Tibial nerve (tissue), 4 donors: ENCODE measurements around the gene LRCH4. TPM values are rescaled to one million over a fixed set of nuclear protein-coding genes. Genes with fewer than 3 reads are reported as not detected.

ENCODE experiments used
- DNase-seq, 2 donors: peaks; one replicate each; pipeline ENCODE4 v3.0.0-alpha.2; 2019; ENCODE audit warnings: low spot score in 2 of 2
- H3K27ac ChIP-seq, 4 donors: fragments of 200-600 bp; sonication (generic) in 3 of 4; one replicate each; pipeline ENCODE4 v1.5.1; 2017 to 2019; ENCODE audit warnings: mild to moderate bottlenecking in 1 of 4
- H3K27me3 ChIP-seq, 2 donors: fragments of 200-600 bp; sonication (generic) in 1 of 2; one replicate each; pipeline versions ENCODE4 v1.5.1 to v1.6.0; 2017 to 2019
- H3K36me3 ChIP-seq, 3 donors: fragments of 200-600 bp; sonication (generic); one replicate each; pipeline ENCODE4 v1.5.1; 2018 to 2019
- H3K4me1 ChIP-seq, 4 donors: fragments of 200-600 bp; sonication (generic) in 3 of 4; one replicate each; pipeline ENCODE4 v1.5.1; 2017 to 2019
- H3K4me3 ChIP-seq, 4 donors: fragments of 200-600 bp; sonication (generic) in 3 of 4; one replicate each; pipeline ENCODE4 v1.5.1; 2017 to 2019; ENCODE audit warnings: mild to moderate bottlenecking in 1 of 4, moderate library complexity in 1 of 4
- H3K9me3 ChIP-seq, 4 donors: fragments of 200-600 bp; sonication (generic) in 3 of 4; one replicate each; pipeline ENCODE4 v1.5.1; 2017 to 2019
- CTCF ChIP-seq, 5 experiments: fragments of 200-600 bp in 3 of 5; fragments of 450-650 bp in 2 of 5; sonication (generic) in 3 of 5; IDR thresholded peaks; one replicate each; pipeline ENCODE4 v1.5.1; 2016 to 2019; ENCODE audit warnings: antibody characterized with exemption in 5 of 5, mild to moderate bottlenecking in 3 of 5, moderate library complexity in 2 of 5
- EP300 ChIP-seq, 2 donors: sonication (generic); formaldehyde crosslinking; IDR thresholded peaks; one replicate each; pipeline ENCODE4 v1.6.1; 2017; ENCODE audit warnings: antibody characterized with exemption in 2 of 2, mild to moderate bottlenecking in 1 of 2
- POLR2A ChIP-seq, 2 donors: fragments of 450-650 bp; IDR thresholded peaks; one replicate each; pipeline ENCODE4 v1.6.1; 2017; ENCODE audit warnings: antibody characterized with exemption in 2 of 2, mild to moderate bottlenecking in 2 of 2, moderate library complexity in 2 of 2
- WGBS, 2 donors: methylation state at CpG; one replicate each; pipeline ENCODE4 v1.1.5; 2018; 5-methylcytosine and 5-hydroxymethylcytosine counted together
- total RNA-seq, 4 donors: library from RNA; depleted of rRNA; stranded (reverse); fragments of >200 nt; gene quantifications; one replicate each; pipeline ENCODE4 v1.1.0, GENCODE V29; 2016

The LRCH4 gene
- total RNA-seq, 4 donors from 2014 or later: 135 to 174 (median 170) TPM

GRCh38 chr7:100546129-100546925, 39.6 kb downstream of the LRCH4 start:
- Histone ChIP-seq H3K4me3 (peak overlapping the region in 1 of 4 donors; percentile 0), H3K27me3 (no peaks in the 10 kb centered on the region), H3K27ac (peak overlapping the region; percentile 72 to 92 (median 82)), H3K4me1 (peaks cover 4 to 81% (median 63%) of the 10 kb centered on the region in 4 donors), H3K36me3 (peaks cover 0 to 13% (median 0%) of the 10 kb centered on the region in 3 donors), H3K9me3 (no peaks in the 10 kb centered on the region)
- 35 to 36% methylated on average over 10 of the region's 10 CpGs for WGBS, 2 donors
- no peak for DNase-seq
- no peak for TF ChIP-seq CTCF (IDR thresholded peaks at IDR 0.05)
- TF ChIP-seq EP300 (IDR thresholded peaks at IDR 0.05): no peak
- TF ChIP-seq POLR2A (IDR thresholded peaks at IDR 0.05): no peak

- Histone ChIP-seq H3K4me3 (peak overlapping the region in 2 of 4 donors; percentile 0 to 3), H3K9me3 (no peaks in the 10 kb centered on the region), H3K4me1 (peaks cover 4 to 88% (median 64%) of the 10 kb centered on the region in 4 donors), H3K27me3 (no peaks in the 10 kb centered on the region), H3K27ac (peak overlapping the region; percentile 72 to 92 (median 82)), H3K36me3 (peaks cover 0 to 8% (median 0%) of the 10 kb centered on the region in 3 donors)
- peak in 2 of 5 experiments; percentile 14 to 17 for TF ChIP-seq CTCF (IDR thresholded peaks at IDR 0.05)
- TF ChIP-seq EP300 (IDR thresholded peaks at IDR 0.05): peak; percentile 17 to 65
- no peak for TF ChIP-seq POLR2A (IDR thresholded peaks at IDR 0.05)
- 20 to 29% methylated on average over 3 of the region's 3 CpGs for WGBS, 2 donors
- DNase-seq: peak in 1 of 2 donors; percentile 47
These were observed 40.4 kb downstream of the LRCH4 start for GRCh38 chr7:100545360-100546128.

GRCh38 chr7:100544967-100545359, 41.0 kb downstream of the LRCH4 start:
- H3K4me3 ChIP-seq: peak overlapping the region in 1 of 4 donors; percentile 3
- WGBS, 2 donors: 6 to 20% methylated on average over 1 of the region's 1 CpG
- no peaks in the 10 kb centered on the region for H3K27me3 ChIP-seq
- no peaks in the 10 kb centered on the region for H3K9me3 ChIP-seq
- peak overlapping the region; percentile 72 to 92 (median 82) for H3K27ac ChIP-seq
- H3K4me1 ChIP-seq: peaks cover 4 to 94% (median 69%) of the 10 kb centered on the region in 4 donors
- DNase-seq: no peak
- peaks cover 0 to 4% (median 0%) of the 10 kb centered on the region in 3 donors for H3K36me3 ChIP-seq
- TF ChIP-seq EP300 (IDR thresholded peaks at IDR 0.05) (peak in 1 of 2 donors; percentile 53), CTCF (IDR thresholded peaks at IDR 0.05) (no peak), POLR2A (IDR thresholded peaks at IDR 0.05) (no peak)

- H3K4me1 ChIP-seq: peaks cover 4 to 100% (median 69%) of the 10 kb centered on the region in 4 donors
- TF ChIP-seq POLR2A (IDR thresholded peaks at IDR 0.05) (no peak), CTCF (IDR thresholded peaks at IDR 0.05) (no peak), EP300 (IDR thresholded peaks at IDR 0.05) (no peak)
- H3K27me3 ChIP-seq: no peaks in the 10 kb centered on the region
- 40 to 45% methylated on average over 5 of the region's 5 CpGs for WGBS, 2 donors
- no peak for DNase-seq
- H3K36me3 ChIP-seq: no peaks in the 10 kb centered on the region
- H3K27ac ChIP-seq: peak overlapping the region; percentile 72 to 92 (median 82)
- H3K9me3 ChIP-seq: no peaks in the 10 kb centered on the region
- H3K4me3 ChIP-seq: no peak overlapping the region
These were observed 41.5 kb downstream of the LRCH4 start for GRCh38 chr7:100544386-100544785.
